Head of caudate nucleus (tissue), 42 donors: Measurements from ENCODE around the gene SNUPN.
"Not testable (repeated sequence)": the region's sequence is repeated elsewhere in the genome, so short reads cannot be mapped to it uniquely, and the experiment has no call there.

ENCODE experiments used
- DNase-seq, 42 donors: peaks; one replicate each; pipeline versions ENCODE4 v3.0.0 to v3.0.0-alpha.2; 2020 to 2021; ENCODE audit warnings: mixed read lengths in 7 of 42
- intact Hi-C: fragments of 100-400 bp; cut with DNase I; formaldehyde crosslinking; loops from one replicate; pipeline ENCODE4 v1.15.0; 2022

The SNUPN gene

DNA sequence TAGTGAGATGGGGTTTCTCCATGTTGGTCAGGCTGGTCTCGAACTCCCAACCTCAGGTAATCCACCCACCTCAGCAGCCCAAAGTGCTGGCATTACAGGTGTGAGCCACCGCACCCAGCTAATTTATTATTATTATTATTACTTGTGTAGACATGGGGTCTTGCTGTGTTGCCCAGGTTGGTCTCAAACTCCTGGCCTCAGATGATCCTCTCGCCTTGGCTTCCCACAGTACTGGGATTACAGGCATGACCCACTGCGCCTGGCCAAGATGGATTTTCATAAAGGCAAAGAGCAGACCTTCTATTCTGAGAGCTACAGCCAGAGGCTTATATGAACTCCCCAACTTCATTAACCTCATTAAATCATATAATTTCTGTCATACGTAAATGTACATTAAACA lies 63.6 kb downstream of the SNUPN start:
- DNase-seq: no peak
- intact Hi-C loops: no loop called here

DNA sequence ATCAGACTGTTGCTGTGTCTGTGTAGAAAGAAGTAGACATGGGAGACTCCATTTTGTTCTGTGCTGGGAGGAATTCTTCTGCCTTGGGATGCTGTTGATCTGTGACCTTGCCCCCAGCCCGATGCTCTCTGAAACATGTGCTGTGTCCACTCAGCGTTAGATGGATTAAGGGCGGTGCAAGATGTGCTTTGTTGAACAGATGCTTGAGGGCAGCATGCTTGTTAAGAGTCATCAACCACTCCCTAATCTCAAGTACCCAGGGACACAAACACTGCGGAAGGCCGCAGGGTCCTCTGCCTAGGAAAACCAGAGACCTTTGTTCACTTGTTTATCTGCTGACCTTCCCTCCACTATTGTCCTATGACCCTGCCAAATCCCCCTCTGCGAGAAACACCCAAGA lies 66.2 kb downstream of the SNUPN start:
- intact Hi-C loops, DNase-seq: not testable (repeated sequence)

DNA sequence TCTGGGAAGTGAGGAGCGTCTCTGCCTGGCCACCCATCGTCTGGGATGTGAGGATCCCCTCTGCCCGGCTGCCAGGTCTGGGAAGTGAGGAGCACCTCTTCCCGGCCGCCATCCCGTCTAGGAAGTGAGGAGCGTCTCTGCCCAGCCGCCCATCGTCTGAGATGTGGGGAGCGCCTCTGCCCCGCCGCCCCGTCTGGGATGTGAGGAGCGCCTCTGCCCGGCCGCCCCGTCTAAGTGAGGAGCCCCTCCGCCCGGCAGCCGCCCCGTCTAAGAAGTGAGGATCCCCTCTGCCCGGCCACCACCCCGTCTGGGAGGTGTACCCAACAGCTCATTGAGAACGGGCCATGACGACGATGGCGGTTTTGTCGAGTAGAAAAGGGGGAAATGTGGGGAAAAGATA lies 66.6 kb downstream of the SNUPN start:
- intact Hi-C loops, DNase-seq: not testable (repeated sequence)

DNA sequence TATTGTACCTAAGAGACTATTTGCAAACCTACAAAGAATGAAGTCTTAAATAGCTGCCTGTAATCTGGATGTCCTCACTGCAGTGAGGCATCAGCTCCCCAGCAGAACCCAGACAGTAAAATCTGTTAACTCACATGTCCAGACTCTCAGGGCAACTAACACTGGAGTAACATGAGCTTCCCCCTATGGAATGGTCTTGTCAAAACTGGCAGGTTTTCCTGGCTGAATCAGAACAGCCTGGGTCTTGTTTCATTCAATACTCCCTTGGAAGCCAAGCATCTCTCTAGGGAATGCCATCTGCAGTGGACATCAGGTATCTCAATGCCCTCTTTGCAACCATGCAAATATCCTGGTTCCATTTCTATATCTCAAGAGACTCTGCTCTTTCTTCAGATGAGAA lies 70.8 kb downstream of the SNUPN start:
- no peak for DNase-seq

DNA sequence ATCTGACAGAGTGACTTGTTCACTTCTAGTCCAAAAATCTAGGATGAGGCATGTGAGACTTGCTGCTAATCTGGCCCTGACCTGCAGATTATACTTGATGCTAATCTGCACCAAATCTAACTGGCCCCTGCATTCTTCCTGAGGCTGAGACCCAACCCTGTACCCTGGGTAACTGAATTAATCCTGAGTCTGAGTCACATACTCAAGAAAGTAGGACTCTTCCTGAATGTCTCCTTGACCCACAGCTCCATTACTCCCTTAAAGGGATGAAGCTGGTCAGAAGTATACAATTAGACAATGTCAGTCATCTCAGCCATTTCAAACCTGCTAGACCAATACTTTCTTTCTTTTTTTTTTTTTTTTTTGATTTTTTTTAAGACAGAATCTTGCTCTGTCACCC lies 71.9 kb downstream of the SNUPN start:
- DNase-seq: no peak
- intact Hi-C loops: no loop called here

More for the DNA sequence above, 70.8 kb downstream of the SNUPN start:
- intact Hi-C loops: no loop called here

DNA sequence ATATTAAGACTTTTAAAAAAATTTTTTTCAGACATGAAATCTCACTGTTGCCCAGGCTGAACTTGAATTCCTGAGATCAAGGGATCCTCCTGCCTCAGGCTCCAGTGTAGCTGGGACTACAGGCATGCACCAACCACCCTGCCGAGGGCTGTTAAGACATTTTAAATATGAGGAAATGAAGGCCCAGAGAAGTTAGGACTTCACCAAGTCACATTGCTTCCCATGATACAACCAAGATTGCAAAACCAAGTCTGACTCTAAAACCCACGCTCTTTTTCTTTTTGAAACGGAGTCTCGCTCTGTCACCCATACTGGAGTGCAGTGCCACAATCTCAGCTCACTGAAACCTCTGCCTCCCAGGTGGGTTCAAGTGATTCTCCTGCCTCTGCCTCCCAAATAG lies 74.4 kb downstream of the SNUPN start:
- DNase-seq: no peak
- intact Hi-C loops: no loop called here
